ENCODE results near the gene CRTC1. TPM values are rescaled to one million over a fixed set of nuclear protein-coding genes. Genes with fewer than 3 reads are reported as not detected.

The CRTC1 gene
- total and polyA plus RNA-seq, 2 of the 13 experiments (the other 11 are each of a cell fraction or from before 2014, with no cell fraction given) = 2.0 to 2.7 TPM

- TF ChIP-seq ZNF180 (CRISPR knock-in tag; IDR thresholded peaks at IDR 0.05; ENCODE audit: borderline replicate concordance, low read depth) = no peak
- TF ChIP-seq ZNF710 (CRISPR knock-in tag; IDR thresholded peaks at IDR 0.05; ENCODE audit: borderline replicate concordance) = 0 out of 2 replicates have a peak, but pooled peaks have one; percentile 32
- peak; percentile 96 for TF ChIP-seq ZBTB38 (CRISPR knock-in tag; IDR thresholded peaks at IDR 0.05)
- TF ChIP-seq SPEN (CRISPR knock-in tag; IDR thresholded peaks at IDR 0.05; ENCODE audit: low read depth) = 0 out of 2 replicates have a peak, but pooled peaks have one; percentile 16
- no peak for TF ChIP-seq HMGXB3 (CRISPR knock-in tag; IDR thresholded peaks at IDR 0.05; ENCODE audit: borderline replicate concordance)
- TF ChIP-seq ZNF891 (CRISPR knock-in tag; IDR thresholded peaks at IDR 0.05) = peak; percentile 75
- 0 out of 2 replicates have a peak, but pooled peaks have one; percentile 4 for TF ChIP-seq ZNF652 (CRISPR knock-in tag; IDR thresholded peaks at IDR 0.05; ENCODE audit: borderline replicate concordance, low read depth)
- TF ChIP-seq NCOR1 (IDR thresholded peaks at IDR 0.05; ENCODE audit: borderline replicate concordance, low read length) = peak; percentile 58; the same call in 1 of the 2 replicates
- TF ChIP-seq ZMAT3 (CRISPR knock-in tag; conservative IDR thresholded peaks at IDR 0.05) = no peak
- TF ChIP-seq GMEB1 (CRISPR knock-in tag; IDR thresholded peaks at IDR 0.05; ENCODE audit: borderline replicate concordance) = peak; percentile 34; the same call in 1 of the 2 replicates
- TF ChIP-seq ZNF784 (CRISPR knock-in tag; IDR thresholded peaks at IDR 0.05; ENCODE audit: borderline replicate concordance) = no peak
- 0 out of 2 replicates have a peak, but pooled peaks have one; percentile 38 for TF ChIP-seq RCOR2 (CRISPR knock-in tag; IDR thresholded peaks at IDR 0.05)
- no peak for TF ChIP-seq ZBTB7A (CRISPR knock-in tag; IDR thresholded peaks at IDR 0.05)
- TF ChIP-seq ZNF552 (CRISPR knock-in tag; IDR thresholded peaks at IDR 0.05; ENCODE audit: borderline replicate concordance) = no peak
- TF ChIP-seq HIC2 (CRISPR knock-in tag; IDR thresholded peaks at IDR 0.05; ENCODE audit: low read depth) = peak; percentile 36; the same call in 1 of the 2 replicates
- TF ChIP-seq ZNF672 (CRISPR knock-in tag; IDR thresholded peaks at IDR 0.05) = no peak
- no peak for TF ChIP-seq LBX2 (CRISPR knock-in tag; IDR thresholded peaks at IDR 0.05; ENCODE audit: borderline replicate concordance)
Measured at GRCh38 chr19:18713550-18714117, 30.2 kb downstream of the CRTC1 start (continued).

Measured in HepG2 (cell line).